ENCODE measurements around the gene RNF223. TPM values are rescaled to one million over a fixed set of nuclear protein-coding genes. Genes with fewer than 3 reads are reported as not detected.

Gene RNF223
- polyA plus RNA-seq, 1 donor (not counting 4 experiments of a cell fraction or from before 2014, with no cell fraction given), result 0.22 TPM

DNA sequence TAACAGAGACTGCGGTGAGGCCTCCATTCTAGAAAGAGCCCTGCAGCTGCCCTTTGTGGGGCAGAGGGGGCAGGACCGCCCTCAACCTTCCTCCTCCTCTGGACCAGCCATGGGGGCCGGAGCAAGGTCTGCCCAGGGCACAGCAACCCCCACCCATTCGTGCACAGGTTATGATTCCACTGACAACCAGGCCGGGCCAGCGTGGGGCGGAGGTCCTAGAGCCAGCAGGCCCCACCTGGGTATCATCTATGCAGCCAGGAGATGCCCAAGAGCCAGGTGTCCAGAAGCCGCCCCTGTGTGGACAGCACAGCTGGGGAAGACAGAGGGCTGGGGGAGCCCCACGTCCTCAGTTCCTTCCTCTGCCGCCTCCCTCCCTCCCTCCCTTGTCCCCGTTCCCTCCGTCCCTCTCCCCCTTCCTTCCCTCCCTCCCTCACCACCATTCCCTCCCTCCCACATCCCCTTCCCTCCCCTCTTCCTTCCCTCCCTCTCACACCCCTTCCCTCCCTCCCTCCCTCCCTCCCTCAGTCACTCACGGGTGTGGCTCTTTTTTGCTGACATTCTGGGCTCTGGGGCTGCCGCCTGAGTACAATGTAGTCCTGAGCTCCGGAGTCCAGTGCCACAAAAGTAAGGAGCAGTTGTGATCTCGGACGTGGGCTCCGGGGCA is 12.3 kb downstream of the RNF223 start:
- Histone ChIP-seq H3K4me1 (ENCODE audit: control insufficient read depth, extremely low read depth, insufficient read depth, low read length) (peaks cover 24% of the 10 kb centered on the region), H3K36me3 (ENCODE audit: control insufficient read depth in 2 of 2, extremely low read depth in 1 of 2, insufficient read depth in 2 of 2, low read length in 2 of 2) (no peaks in the 10 kb centered on the region), H3K79me2 (ENCODE audit: control insufficient read depth, insufficient read depth, low read length) (no peaks in the 10 kb centered on the region), H3K4me3 (ENCODE audit: control insufficient read depth in 2 of 3, extremely low read depth in 1 of 3, insufficient read depth in 2 of 3, low read depth in 1 of 3, low read length in 3 of 3) (no peak overlapping the region), H3K9me3 (ENCODE audit: control insufficient read depth, low read depth, low read length) (no peaks in the 10 kb centered on the region), H3K27me3 (ENCODE audit: control insufficient read depth, extremely low read depth, insufficient read depth, low read length) (peaks cover 31% of the 10 kb centered on the region), H3K9ac (ENCODE audit: control insufficient read depth, extremely low read depth, insufficient read depth, low read length) (no peak overlapping the region), H3K9me1 (ENCODE audit: control insufficient read depth, extremely low read depth, insufficient read depth, low read length) (no peaks in the 10 kb centered on the region), H2AFZ (ENCODE audit: control insufficient read depth, low read length) (no peak overlapping the region), H3K27ac (ENCODE audit: control insufficient read depth, insufficient read depth, low read length) (no peak overlapping the region), H3K4me2 (ENCODE audit: control insufficient read depth, extremely low read depth, insufficient read depth, low read depth, low read length) (no peak overlapping the region), H4K20me1 (ENCODE audit: control insufficient read depth, extremely low read depth, insufficient read depth, low read length) (peaks cover 4% of the 10 kb centered on the region)
- FAIRE-seq (no peak), DNase-seq (ENCODE audit: low read depth, low spot score) (no peak)
- dilution Hi-C loops (cut with MboI; ENCODE audit: extremely low pct_ligation_motif_present, low sequenced_read_pairs), result no loop called here
- TF ChIP-seq EZH2 (IDR thresholded peaks at IDR 0.05; ENCODE audit: low read length), result no peak
- TF ChIP-seq CTCF (optimal IDR thresholded peaks at IDR 0.05 in 1 of 3, IDR thresholded peaks at IDR 0.05 in 1 of 3, conservative IDR thresholded peaks at IDR 0.05 in 1 of 3; ENCODE audit: extremely low read depth in 1 of 3, insufficient read depth in 2 of 3, low read length in 3 of 3), result no peak

GRCh38 chr1:1060281-1061000 is 13.7 kb downstream of the RNF223 start:
- Histone ChIP-seq H3K79me2 (ENCODE audit: control insufficient read depth, insufficient read depth, low read length) (no peaks in the 10 kb centered on the region), H3K27ac (ENCODE audit: control insufficient read depth, insufficient read depth, low read length) (no peak overlapping the region), H4K20me1 (ENCODE audit: control insufficient read depth, extremely low read depth, insufficient read depth, low read length) (peaks cover 12% of the 10 kb centered on the region), H3K4me3 (ENCODE audit: control insufficient read depth in 2 of 3, extremely low read depth in 1 of 3, insufficient read depth in 2 of 3, low read depth in 1 of 3, low read length in 3 of 3) (no peak overlapping the region), H3K4me2 (ENCODE audit: control insufficient read depth, extremely low read depth, insufficient read depth, low read depth, low read length) (peak overlapping the region; percentile 82), H3K36me3 (ENCODE audit: control insufficient read depth in 2 of 2, extremely low read depth in 1 of 2, insufficient read depth in 2 of 2, low read length in 2 of 2) (peaks cover 0 to 2% of the 10 kb centered on the region in 2 experiments), H3K9me3 (ENCODE audit: control insufficient read depth, low read depth, low read length) (no peaks in the 10 kb centered on the region), H3K9me1 (ENCODE audit: control insufficient read depth, extremely low read depth, insufficient read depth, low read length) (no peaks in the 10 kb centered on the region), H3K9ac (ENCODE audit: control insufficient read depth, extremely low read depth, insufficient read depth, low read length) (no peak overlapping the region), H3K4me1 (ENCODE audit: control insufficient read depth, extremely low read depth, insufficient read depth, low read length) (peaks cover 24% of the 10 kb centered on the region), H3K27me3 (ENCODE audit: control insufficient read depth, extremely low read depth, insufficient read depth, low read length) (peaks cover 31% of the 10 kb centered on the region), H2AFZ (ENCODE audit: control insufficient read depth, low read length) (no peak overlapping the region)
- FAIRE-seq (no peak), DNase-seq (ENCODE audit: low read depth, low spot score) (no peak)
- TF ChIP-seq EZH2 (IDR thresholded peaks at IDR 0.05; ENCODE audit: low read length) (no peak), CTCF (optimal IDR thresholded peaks at IDR 0.05 in 1 of 3, IDR thresholded peaks at IDR 0.05 in 1 of 3, conservative IDR thresholded peaks at IDR 0.05 in 1 of 3; ENCODE audit: extremely low read depth in 1 of 3, insufficient read depth in 2 of 3, low read length in 3 of 3) (no peak)
- dilution Hi-C loops (cut with MboI; ENCODE audit: extremely low pct_ligation_motif_present, low sequenced_read_pairs), result no loop called here
